ENCODE data around the gene MBNL3.
"Not testable (repeated sequence)": the region's sequence is repeated elsewhere in the genome, so short reads cannot be mapped to it uniquely, and the experiment has no call there.

Gene MBNL3

GRCh38 chrX:132467026-132467425, 21.8 kb downstream of the MBNL3 start:
- DNase-seq (ENCODE audit: low spot score in 2 of 2) (no peak), ATAC-seq (ENCODE audit: low read depth) (no peak)
- Mint-ChIP-seq H3K27me3 (no peaks in the 10 kb centered on the region), H3K4me1 (peaks cover 5% of the 10 kb centered on the region), H3K36me3 (peaks cover 1% of the 10 kb centered on the region), H3K27ac (no peak overlapping the region), H3K9me3 (no peaks in the 10 kb centered on the region), H3K4me3 (no peak overlapping the region)

GRCh38 chrX:132463411-132463810, 25.4 kb downstream of the MBNL3 start:
- no peak for ATAC-seq (ENCODE audit: low read depth)
- H3K27me3 Mint-ChIP-seq = no peaks in the 10 kb centered on the region
- H3K9me3 Mint-ChIP-seq = peaks cover 2% of the 10 kb centered on the region
- peaks cover 10% of the 10 kb centered on the region for H3K36me3 Mint-ChIP-seq
- no peak for DNase-seq (ENCODE audit: low spot score in 2 of 2)
- no peak overlapping the region for H3K4me3 Mint-ChIP-seq
- H3K27ac Mint-ChIP-seq = no peak overlapping the region
- peaks cover 8% of the 10 kb centered on the region for H3K4me1 Mint-ChIP-seq

- no peak for DNase-seq (ENCODE audit: low spot score in 2 of 2)
- no peaks in the 10 kb centered on the region for H3K27me3 Mint-ChIP-seq
- H3K4me1 Mint-ChIP-seq = peaks cover 8% of the 10 kb centered on the region
- H3K9me3 Mint-ChIP-seq = peaks cover 2% of the 10 kb centered on the region
- H3K27ac Mint-ChIP-seq = no peak overlapping the region
- H3K36me3 Mint-ChIP-seq = peaks cover 10% of the 10 kb centered on the region
- H3K4me3 Mint-ChIP-seq = no peak overlapping the region
- ATAC-seq (ENCODE audit: low read depth) = no peak
These were observed 27.0 kb downstream of the MBNL3 start for GRCh38 chrX:132461886-132462285.

GRCh38 chrX:132452911-132453550, 35.8 kb downstream of the MBNL3 start:
- peaks cover 4% of the 10 kb centered on the region for H3K9me3 Mint-ChIP-seq
- no peak overlapping the region for H3K4me3 Mint-ChIP-seq
- H3K4me1 Mint-ChIP-seq = peaks cover 6% of the 10 kb centered on the region
- H3K36me3 Mint-ChIP-seq = peaks cover 11% of the 10 kb centered on the region
- H3K27me3 Mint-ChIP-seq = no peaks in the 10 kb centered on the region
- DNase-seq (ENCODE audit: low spot score in 2 of 2) = no peak
- ATAC-seq (ENCODE audit: low read depth) = no peak
- no peak overlapping the region for H3K27ac Mint-ChIP-seq

- not testable (repeated sequence) for H3K9me3 Mint-ChIP-seq; H3K4me3 Mint-ChIP-seq; ATAC-seq (ENCODE audit: low read depth); DNase-seq (ENCODE audit: low spot score in 2 of 2); H3K36me3 Mint-ChIP-seq; H3K27me3 Mint-ChIP-seq; H3K4me1 Mint-ChIP-seq; H3K27ac Mint-ChIP-seq
These were observed 42.9 kb downstream of the MBNL3 start for GRCh38 chrX:132445909-132446308.

GRCh38 chrX:132444936-132445335, 43.9 kb downstream of the MBNL3 start:
- peaks cover 4% of the 10 kb centered on the region for H3K9me3 Mint-ChIP-seq
- no peak for DNase-seq (ENCODE audit: low spot score in 2 of 2)
- H3K4me3 Mint-ChIP-seq = no peak overlapping the region
- H3K27me3 Mint-ChIP-seq = no peaks in the 10 kb centered on the region
- H3K27ac Mint-ChIP-seq = peak overlapping the region; percentile 61
- H3K36me3 Mint-ChIP-seq = no peaks in the 10 kb centered on the region
- ATAC-seq (ENCODE audit: low read depth) = no peak
- H3K4me1 Mint-ChIP-seq = peaks cover 9% of the 10 kb centered on the region

- ATAC-seq (ENCODE audit: low read depth) = no peak
- no peaks in the 10 kb centered on the region for H3K27me3 Mint-ChIP-seq
- peaks cover 2% of the 10 kb centered on the region for H3K9me3 Mint-ChIP-seq
- H3K27ac Mint-ChIP-seq = no peak overlapping the region
- DNase-seq (ENCODE audit: low spot score in 2 of 2) = no peak
- no peak overlapping the region for H3K4me3 Mint-ChIP-seq
- H3K4me1 Mint-ChIP-seq = peaks cover 9% of the 10 kb centered on the region
- H3K36me3 Mint-ChIP-seq = no peaks in the 10 kb centered on the region
These were observed 45.4 kb downstream of the MBNL3 start for GRCh38 chrX:132443196-132444135.

GRCh38 chrX:132442691-132443090, 46.1 kb downstream of the MBNL3 start:
- Mint-ChIP-seq H3K27ac (no peak overlapping the region), H3K4me1 (peaks cover 9% of the 10 kb centered on the region), H3K36me3 (no peaks in the 10 kb centered on the region), H3K9me3 (no peaks in the 10 kb centered on the region), H3K4me3 (no peak overlapping the region), H3K27me3 (no peaks in the 10 kb centered on the region)
- DNase-seq (ENCODE audit: low spot score in 2 of 2) (no peak), ATAC-seq (ENCODE audit: low read depth) (no peak)

GRCh38 chrX:132435222-132435621, 53.6 kb downstream of the MBNL3 start:
- ATAC-seq (ENCODE audit: low read depth) (no peak), DNase-seq (ENCODE audit: low spot score in 2 of 2) (no peak)
- Mint-ChIP-seq H3K36me3 (peaks cover 16% of the 10 kb centered on the region), H3K9me3 (no peaks in the 10 kb centered on the region), H3K27me3 (no peaks in the 10 kb centered on the region), H3K4me1 (peaks cover 3% of the 10 kb centered on the region), H3K27ac (no peak overlapping the region), H3K4me3 (no peak overlapping the region)

GRCh38 chrX:132433551-132433950, 55.3 kb downstream of the MBNL3 start:
- no peak for DNase-seq (ENCODE audit: low spot score in 2 of 2)
- H3K27ac Mint-ChIP-seq = no peak overlapping the region
- H3K36me3 Mint-ChIP-seq = peaks cover 16% of the 10 kb centered on the region
- no peaks in the 10 kb centered on the region for H3K27me3 Mint-ChIP-seq
- peaks cover 4% of the 10 kb centered on the region for H3K4me1 Mint-ChIP-seq
- no peak for ATAC-seq (ENCODE audit: low read depth)
- H3K9me3 Mint-ChIP-seq = no peaks in the 10 kb centered on the region
- H3K4me3 Mint-ChIP-seq = no peak overlapping the region

- Mint-ChIP-seq H3K4me1 (peaks cover 4% of the 10 kb centered on the region), H3K27me3 (no peaks in the 10 kb centered on the region), H3K9me3 (no peaks in the 10 kb centered on the region)
These were observed 55.8 kb downstream of the MBNL3 start for GRCh38 chrX:132433001-132433400.

GRCh38 chrX:132428896-132429295, 59.9 kb downstream of the MBNL3 start:
- H3K9me3 Mint-ChIP-seq = no peaks in the 10 kb centered on the region
- H3K4me1 Mint-ChIP-seq = peaks cover 13% of the 10 kb centered on the region
- H3K27me3 Mint-ChIP-seq = no peaks in the 10 kb centered on the region
- no peak overlapping the region for H3K4me3 Mint-ChIP-seq
- H3K36me3 Mint-ChIP-seq = peaks cover 12% of the 10 kb centered on the region
- DNase-seq (ENCODE audit: low spot score in 2 of 2) (no peak), ATAC-seq (ENCODE audit: low read depth) (no peak)
- H3K27ac Mint-ChIP-seq = no peak overlapping the region

More at GRCh38 chrX:132433001-132433400, 55.8 kb downstream of the MBNL3 start:
- DNase-seq (ENCODE audit: low spot score in 2 of 2) = no peak
- H3K36me3 Mint-ChIP-seq = peaks cover 16% of the 10 kb centered on the region
- no peak overlapping the region for H3K27ac Mint-ChIP-seq
- ATAC-seq (ENCODE audit: low read depth) = no peak
- H3K4me3 Mint-ChIP-seq = no peak overlapping the region

- ATAC-seq (ENCODE audit: low read depth) (no peak), DNase-seq (ENCODE audit: low spot score in 2 of 2) (no peak)
- H3K9me3 Mint-ChIP-seq = no peaks in the 10 kb centered on the region
- H3K27me3 Mint-ChIP-seq = no peaks in the 10 kb centered on the region
- peaks cover 13% of the 10 kb centered on the region for H3K4me1 Mint-ChIP-seq
- peak overlapping the region; percentile 49 for H3K27ac Mint-ChIP-seq
- H3K4me3 Mint-ChIP-seq = no peak overlapping the region
- peaks cover 4% of the 10 kb centered on the region for H3K36me3 Mint-ChIP-seq
These were observed 62.0 kb downstream of the MBNL3 start for GRCh38 chrX:132426695-132427281.

- H3K27me3 Mint-ChIP-seq = no peaks in the 10 kb centered on the region
- no peak overlapping the region for H3K4me3 Mint-ChIP-seq
- H3K36me3 Mint-ChIP-seq = peaks cover 2% of the 10 kb centered on the region
- ATAC-seq (ENCODE audit: low read depth) (no peak), DNase-seq (ENCODE audit: low spot score in 2 of 2) (no peak)
- no peaks in the 10 kb centered on the region for H3K9me3 Mint-ChIP-seq
- peak overlapping the region; percentile 49 for H3K27ac Mint-ChIP-seq
- H3K4me1 Mint-ChIP-seq = peaks cover 13% of the 10 kb centered on the region
These were observed 63.0 kb downstream of the MBNL3 start for GRCh38 chrX:132425744-132426318.

Measured in memory B cell (primary cell).